HG02884 (cell line): ENCODE measurements around the gene MINDY4.
A peak's percentile ranks its signal among the peaks of the same experiment; 100 is the strongest.

Source experiments
- ATAC-seq: cut with Tn5 transposase; IDR thresholded peaks from one replicate; pipeline ENCODE4 v1.9.1; 2021; ENCODE audit warnings: mild to moderate bottlenecking, moderate library complexity; ENCODE audit not compliant: unreplicated experiment

MINDY4 gene

GRCh38 chr7:30926313-30926712 lies 155.1 kb downstream of the MINDY4 start:
- no peak for ATAC-seq

- ATAC-seq, result no peak
These were observed 155.8 kb downstream of the MINDY4 start for GRCh38 chr7:30927040-30927439.

- no peak for ATAC-seq
These were observed 156.3 kb downstream of the MINDY4 start for GRCh38 chr7:30927559-30927958.

GRCh38 chr7:30928254-30928872 lies 157.1 kb downstream of the MINDY4 start:
- ATAC-seq, result no peak

GRCh38 chr7:30929686-30930085 lies 158.5 kb downstream of the MINDY4 start:
- ATAC-seq, result no peak

- ATAC-seq, result no peak
These were observed 159.4 kb downstream of the MINDY4 start for GRCh38 chr7:30930621-30931020.

GRCh38 chr7:30931161-30931928 lies 160.1 kb downstream of the MINDY4 start:
- no peak for ATAC-seq

GRCh38 chr7:30931929-30932540 lies 160.8 kb downstream of the MINDY4 start:
- no peak for ATAC-seq

- ATAC-seq, result no peak
These were observed 161.3 kb downstream of the MINDY4 start for GRCh38 chr7:30932562-30932961.

GRCh38 chr7:30933124-30933974 lies 162.1 kb downstream of the MINDY4 start:
- ATAC-seq, result no peak

GRCh38 chr7:30934225-30934624 lies 163.0 kb downstream of the MINDY4 start:
- ATAC-seq, result no peak

- ATAC-seq, result no peak
These were observed 163.7 kb downstream of the MINDY4 start for GRCh38 chr7:30934732-30935568.

- no peak for ATAC-seq
These were observed 164.3 kb downstream of the MINDY4 start for GRCh38 chr7:30935569-30935877.

- ATAC-seq, result no peak
These were observed 165.5 kb downstream of the MINDY4 start for GRCh38 chr7:30936650-30937245.

- ATAC-seq, result no peak
These were observed 166.2 kb downstream of the MINDY4 start for GRCh38 chr7:30937416-30937815.

GRCh38 chr7:30938435-30939316 lies 167.5 kb downstream of the MINDY4 start:
- peak; percentile 83 for ATAC-seq

- ATAC-seq, result no peak
These were observed 170.5 kb downstream of the MINDY4 start for GRCh38 chr7:30941582-30942323.
